ENCODE results near the gene DOCK7.

DNA sequence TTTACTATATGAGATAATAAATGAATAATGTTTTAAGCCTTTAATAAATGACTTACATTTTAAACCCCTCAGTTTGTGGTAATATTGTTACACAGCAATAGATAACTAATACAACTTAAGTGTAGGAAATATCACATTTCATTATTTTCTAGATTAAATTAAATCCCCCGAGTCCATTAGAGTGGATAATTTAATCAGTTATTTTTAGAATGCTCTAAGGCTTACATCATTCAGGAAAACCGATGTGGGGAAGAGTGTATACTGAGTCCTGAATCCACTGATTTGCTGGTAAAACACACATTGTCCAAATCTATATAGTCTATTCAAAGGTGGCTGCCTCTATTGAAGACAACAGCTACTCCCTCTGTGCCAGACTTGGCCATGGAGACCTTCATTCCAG lies 35.7 kb upstream of the DOCK7 start:
- TF ChIP-seq, protein P1, sequence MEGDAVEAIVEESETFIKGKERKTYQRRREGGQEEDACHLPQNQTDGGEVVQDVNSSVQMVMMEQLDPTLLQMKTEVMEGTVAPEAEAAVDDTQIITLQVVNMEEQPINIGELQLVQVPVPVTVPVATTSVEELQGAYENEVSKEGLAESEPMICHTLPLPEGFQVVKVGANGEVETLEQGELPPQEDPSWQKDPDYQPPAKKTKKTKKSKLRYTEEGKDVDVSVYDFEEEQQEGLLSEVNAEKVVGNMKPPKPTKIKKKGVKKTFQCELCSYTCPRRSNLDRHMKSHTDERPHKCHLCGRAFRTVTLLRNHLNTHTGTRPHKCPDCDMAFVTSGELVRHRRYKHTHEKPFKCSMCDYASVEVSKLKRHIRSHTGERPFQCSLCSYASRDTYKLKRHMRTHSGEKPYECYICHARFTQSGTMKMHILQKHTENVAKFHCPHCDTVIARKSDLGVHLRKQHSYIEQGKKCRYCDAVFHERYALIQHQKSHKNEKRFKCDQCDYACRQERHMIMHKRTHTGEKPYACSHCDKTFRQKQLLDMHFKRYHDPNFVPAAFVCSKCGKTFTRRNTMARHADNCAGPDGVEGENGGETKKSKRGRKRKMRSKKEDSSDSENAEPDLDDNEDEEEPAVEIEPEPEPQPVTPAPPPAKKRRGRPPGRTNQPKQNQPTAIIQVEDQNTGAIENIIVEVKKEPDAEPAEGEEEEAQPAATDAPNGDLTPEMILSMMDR (IDR thresholded peaks at IDR 0.05), result no peak
- no peak for TF ChIP-seq POLR2A (IDR thresholded peaks at IDR 0.05)

Data from esophagus squamous epithelium (tissue), 4 donors.